GM12878 (cell line): Measurements from ENCODE around the gene BTBD6. TPM values are rescaled to one million over a fixed set of nuclear protein-coding genes. Genes with fewer than 3 reads are reported as not detected.

Experiments
- ATAC-seq: fragments of 200-7000 bp; cut with Tn5 transposase; 3 replicates; pipeline ENCODE4 v1.9.1; 2020; ENCODE audit warnings: mild to moderate bottlenecking, moderate library complexity
- BruUV-seq: library from RNA; stranded (reverse); fragments of 400-500 nt; replicated peaks from 2 replicates; lab custom pipeline; 2021; lab: Mats Ljungman, UMichigan
- CTCF ChIA-PET: fragments of 300-600 bp; sonication (Branson Sonifier 250); formaldehyde crosslinking; extraction: SDS; loops from one replicate; lab custom pipeline; 2021; ENCODE audit warnings: inconsistent platforms; lab: Yijun Ruan, JAX
- POLR2A ChIA-PET: fragments of 350-600 bp; formaldehyde crosslinking; extraction: SDS; loops from one replicate; lab custom pipeline; 2021; ENCODE audit warnings: inconsistent platforms; lab: Charles Lee
- RAD21 ChIA-PET: fragments of 300-600 bp; sonication (Branson Sonifier 250); formaldehyde crosslinking; loops from one replicate; lab custom pipeline; 2023; ENCODE audit warnings: antibody characterized with exemption; ENCODE audit not compliant: unreplicated experiment; lab: Charles Lee
- SMC1A ChIA-PET: fragments of 300-600 bp; sonication (Branson Sonifier 250); formaldehyde crosslinking; loops from one replicate; lab custom pipeline; 2023; ENCODE audit not compliant: unreplicated experiment, uncharacterized antibody; lab: Charles Lee
- DNase-seq: peaks from one replicate; pipeline ENCODE4 v3.0.0-alpha.2; 2011; ENCODE audit warnings: low read depth, low spot score
- FAIRE-seq: peaks from 3 replicates; lab custom pipeline; 2011; peaks lifted over from hg19 to GRCh38; lab: Jason Lieb, UNC
- H2AFZ ChIP-seq: 2 replicates; pipeline ENCODE4 v1.6.0; 2011; ENCODE audit warnings: low read depth, low read length, control low read depth; ENCODE audit not compliant: control insufficient read depth
- H3K27ac ChIP-seq: 2 replicates; pipeline ENCODE4 v1.5.1; 2011; ENCODE audit warnings: control low read depth; ENCODE audit not compliant: control insufficient read depth, insufficient read depth
- H3K27me3 ChIP-seq, 2 experiments: replicated peaks in 1 of 2; 2 replicates each; pipeline versions ENCODE4 v1.6.0 to v1.6.1; 2011; ENCODE audit warnings: low read length in 1 of 2; ENCODE audit not compliant: control insufficient read depth in 2 of 2, insufficient read depth in 2 of 2
- H3K36me3 ChIP-seq, 2 experiments: 2 replicates each; pipeline ENCODE4 v1.5.1; 2011; ENCODE audit warnings: low read length in 1 of 2; ENCODE audit not compliant: control insufficient read depth in 2 of 2, insufficient read depth in 2 of 2
- H3K4me1 ChIP-seq: 2 replicates; pipeline ENCODE4 v1.6.1; 2011; ENCODE audit warnings: mild to moderate bottlenecking, low read length, moderate library complexity, mixed read lengths; ENCODE audit not compliant: control insufficient read depth, insufficient read depth
- H3K4me2 ChIP-seq: 2 replicates; pipeline ENCODE4 v1.6.0; 2011; ENCODE audit warnings: control low read depth; ENCODE audit not compliant: control insufficient read depth, insufficient read depth
- H3K4me3 ChIP-seq: fragments of 200-600 bp; sonication (generic); 2 replicates; pipeline ENCODE4 v1.5.1; 2016
- H3K79me2 ChIP-seq: 2 replicates; pipeline ENCODE4 v1.6.0; 2011; ENCODE audit warnings: low read length; ENCODE audit not compliant: control insufficient read depth, insufficient read depth
- H3K9ac ChIP-seq: 2 replicates; pipeline ENCODE4 v1.8.0; 2011; ENCODE audit warnings: low read length, control low read depth, mixed read lengths; ENCODE audit not compliant: control insufficient read depth, insufficient read depth
- H3K9me3 ChIP-seq: replicated peaks from 3 replicates; pipeline ENCODE4 v1.5.1; 2011; ENCODE audit warnings: mild to moderate bottlenecking, low read length; ENCODE audit not compliant: control insufficient read depth, insufficient read depth
- H4K20me1 ChIP-seq: 2 replicates; pipeline ENCODE4 v1.6.0; 2011; ENCODE audit not compliant: control insufficient read depth, insufficient read depth
- BHLHE40 ChIP-seq, 2 experiments: fragments of 450-650 bp in 1 of 2; IDR thresholded peaks; 2 replicates each; pipeline ENCODE4 v1.6.1; 2011 to 2017; ENCODE audit warnings: low read depth in 2 of 2, borderline replicate concordance in 1 of 2, improper control_type of control experiment in 1 of 2, low read length in 1 of 2, mild to moderate bottlenecking in 1 of 2
- EED ChIP-seq: sonication (generic); IDR thresholded peaks from 2 replicates; pipeline ENCODE4 v1.6.1; 2016; ENCODE audit warnings: antibody characterized with exemption, low read depth
- GATAD2B ChIP-seq: fragments of 450-650 bp; conservative IDR thresholded peaks from 2 replicates; pipeline ENCODE4 v1.6.1; 2017; ENCODE audit warnings: low read depth, mild to moderate bottlenecking, moderate library complexity
- LARP7 ChIP-seq: fragments of 450-650 bp; IDR thresholded peaks from 2 replicates; pipeline ENCODE4 v1.6.1; 2017; ENCODE audit warnings: mild to moderate bottlenecking
- POLR2A ChIP-seq: IDR thresholded peaks from 2 replicates; pipeline ENCODE4 v1.6.1; 2011; ENCODE audit warnings: low read depth, mild to moderate bottlenecking, low read length
- STAT3 ChIP-seq: IDR thresholded peaks from 2 replicates; pipeline ENCODE4 v1.6.1; 2011; ENCODE audit warnings: low read depth, low read length, improper control_type of control experiment
- TCF3 ChIP-seq: IDR thresholded peaks from 2 replicates; pipeline ENCODE4 v1.6.1; 2012; ENCODE audit warnings: low read depth, mild to moderate bottlenecking, low read length, borderline replicate concordance; ENCODE audit not compliant: insufficient read depth
- WGBS: methylation state at CpG from one replicate; pipeline ENCODE4 v1.1.6; 2016; ENCODE audit warnings: low lambda C conversion rate; ENCODE audit not compliant: insufficient replicate concordance, insufficient coverage; ENCODE audit errors: missing lambda C conversion rate; 5-methylcytosine and 5-hydroxymethylcytosine counted together
- in situ Hi-C: fragments of 300-500 bp; cut with MboI; formaldehyde crosslinking; loops from 9 replicates; pipeline ENCODE4 v1.14.3; 2018; ENCODE audit warnings: mixed read lengths
- intact Hi-C: fragments of 100-400 bp; cut with micrococcal nuclease; formaldehyde crosslinking; loops from one replicate; pipeline ENCODE4 v1.14.2; 2022; ENCODE audit not compliant: unreplicated experiment
- polyA plus RNA-seq, 11 experiments: library from polyadenylated mRNA; depleted of rRNA in 4 of 11; unstranded in 6 of 11; stranded (reverse) in 5 of 11; fragments of >200 nt; fragmentation: Nextera tagmentation in 4 of 11; fragmentation: Illumina TruSeq in 1 of 11; extraction: Ambion mirVana in 4 of 11; extraction: Trizol in 1 of 11; gene quantifications; 1 replicate in 1 of 11; 2 replicates in 10 of 11; pipeline versions ENCODE4 v1.2.1 to v1.2.3, GENCODE V29; 2011 to 2016; ENCODE audit warnings: inconsistent platforms in 2 of 11, missing spikeins in 2 of 11, low read depth in 1 of 11
- total RNA-seq, 4 experiments: library from RNA; depleted of rRNA in 3 of 4; stranded (reverse); fragments of >200 nt in 3 of 4; fragmentation: Illumina TruSeq in 1 of 4; extraction: Trizol in 1 of 4; gene quantifications; 2 replicates each; pipeline versions ENCODE4 v1.2.1 to v1.2.3, GENCODE V29; 2013 to 2021
- TF ChIP-seq, protein P1 (sequence below): fragments of 450-650 bp; conservative IDR thresholded peaks from 2 replicates; pipeline ENCODE4 v1.6.1; 2017; ENCODE audit warnings: mild to moderate bottlenecking, moderate library complexity

BTBD6 gene
- total and polyA plus RNA-seq, 10 of the 15 experiments (the other 5 are each of a cell fraction or from before 2014, with no cell fraction given): 1.4 to 36.5 (median 15.8) TPM

DNA sequence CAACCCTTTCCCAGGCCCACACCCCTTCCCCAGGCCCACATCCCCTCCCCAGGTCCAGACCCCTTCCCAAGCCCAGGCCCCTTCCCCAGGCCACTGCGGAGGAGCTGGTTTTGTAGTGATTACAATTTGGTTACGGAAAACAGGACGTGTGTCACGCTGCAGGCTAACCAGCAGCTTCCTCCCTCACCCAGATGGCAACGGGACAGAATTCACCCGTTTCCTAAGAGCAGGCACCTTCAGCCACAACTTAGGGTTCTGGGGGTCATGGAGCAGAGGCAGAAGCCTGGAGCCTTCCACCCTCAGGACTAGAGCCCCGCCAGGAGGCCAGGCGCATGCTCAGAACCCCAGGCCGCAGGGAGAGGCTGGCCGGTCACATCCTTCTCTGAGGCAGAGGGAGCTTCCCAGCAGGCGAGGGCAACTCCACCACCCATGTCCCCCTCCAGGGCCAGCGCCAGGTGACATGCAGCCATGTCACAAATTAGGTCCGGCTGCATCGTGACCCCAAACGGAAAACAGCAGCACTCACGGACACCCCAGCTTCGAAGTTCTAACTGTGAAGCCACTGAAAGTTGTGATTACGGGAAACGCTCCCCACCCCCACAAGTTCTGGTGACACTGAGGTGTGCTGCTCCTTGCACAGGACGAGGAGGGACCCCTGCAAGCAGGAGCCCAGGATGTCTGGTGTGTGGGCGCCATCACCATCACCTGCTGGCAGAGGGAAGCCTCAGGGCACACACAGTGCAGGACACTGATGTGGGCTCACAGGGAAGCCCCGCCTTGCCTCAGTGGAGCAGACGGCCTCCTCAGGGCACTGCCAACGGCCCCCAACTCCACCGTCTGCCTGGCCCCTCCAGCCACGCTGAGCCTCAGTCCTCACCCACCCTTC, 44.7 kb downstream of the BTBD6 start:
- Histone ChIP-seq H3K27ac (peak overlapping the region; percentile 66), H3K4me1 (peaks cover 50% of the 10 kb centered on the region), H3K79me2 (peaks cover 58% of the 10 kb centered on the region), H3K4me2 (peak overlapping the region; percentile 82), H3K4me3 (peak overlapping the region; percentile 52), H3K36me3 (no peaks in the 10 kb centered on the region), H3K27me3 (no peaks in the 10 kb centered on the region), H2AFZ (peak overlapping the region; percentile 57), H3K9ac (peak overlapping the region; percentile 65), H3K9me3 (no peaks in the 10 kb centered on the region), H4K20me1 (peaks cover 4% of the 10 kb centered on the region; the same call in 1 of the 2 replicates)
- DNase-seq: no peak
- TF ChIP-seq GATAD2B (0 out of 2 replicates have a peak, but pooled peaks have one; percentile 6), BHLHE40 (IDR thresholded peaks at IDR 0.05; ENCODE audit: borderline replicate concordance in 1 of 2, low read depth in 2 of 2, low read length in 1 of 2) (peak in 1 of 2 experiments; percentile 16; a peak in 1 of 4 replicates), LARP7 (0 out of 2 replicates have a peak, but pooled peaks have one; percentile 25), EED (peak; percentile 56), TCF3 (no peak), STAT3 (0 out of 2 replicates have a peak, but pooled peaks have one; percentile 44), POLR2A (peak; percentile 45)
- TF ChIP-seq, protein P1, sequence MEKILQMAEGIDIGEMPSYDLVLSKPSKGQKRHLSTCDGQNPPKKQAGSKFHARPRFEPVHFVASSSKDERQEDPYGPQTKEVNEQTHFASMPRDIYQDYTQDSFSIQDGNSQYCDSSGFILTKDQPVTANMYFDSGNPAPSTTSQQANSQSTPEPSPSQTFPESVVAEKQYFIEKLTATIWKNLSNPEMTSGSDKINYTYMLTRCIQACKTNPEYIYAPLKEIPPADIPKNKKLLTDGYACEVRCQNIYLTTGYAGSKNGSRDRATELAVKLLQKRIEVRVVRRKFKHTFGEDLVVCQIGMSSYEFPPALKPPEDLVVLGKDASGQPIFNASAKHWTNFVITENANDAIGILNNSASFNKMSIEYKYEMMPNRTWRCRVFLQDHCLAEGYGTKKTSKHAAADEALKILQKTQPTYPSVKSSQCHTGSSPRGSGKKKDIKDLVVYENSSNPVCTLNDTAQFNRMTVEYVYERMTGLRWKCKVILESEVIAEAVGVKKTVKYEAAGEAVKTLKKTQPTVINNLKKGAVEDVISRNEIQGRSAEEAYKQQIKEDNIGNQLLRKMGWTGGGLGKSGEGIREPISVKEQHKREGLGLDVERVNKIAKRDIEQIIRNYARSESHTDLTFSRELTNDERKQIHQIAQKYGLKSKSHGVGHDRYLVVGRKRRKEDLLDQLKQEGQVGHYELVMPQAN: no peak
- intact Hi-C loops: no loop called here
- no peak for FAIRE-seq
- POLR2A ChIA-PET: interaction anchor here (1.2 kb wide), 1 partner anchor 8 kb away, joined by 4 read pairs; the partner anchor contains the start of gene BRF1
- peak; percentile 60 for ATAC-seq
- CTCF ChIA-PET: interaction anchor here (1.3 to 1.8 kb wide), 3 partner anchors 8 to 188 kb away, joined by 3 to 9 read pairs (median 6); partner anchors contain the start of gene BRF1
- SMC1A ChIA-PET: no interaction called here
- RAD21 ChIA-PET: interaction anchor here (0.6 kb wide), 2 partner anchors 49 to 197 kb away, joined by 3 read pairs; no protein-coding TSS in a partner anchor
- WGBS: 70% methylated on average over 26 of the region's 26 CpGs
- in situ Hi-C loops: no loop called here
- no TSS peak for BruUV-seq
